GM12864 (cell line): ENCODE data around the gene CENPP.

Source experiments
- DNase-seq: peaks from one replicate; pipeline ENCODE4 v3.0.0-alpha.2; 2011; ENCODE audit warnings: low read depth
- H3K4me3 ChIP-seq: 2 replicates; pipeline ENCODE4 v1.5.1; 2011; ENCODE audit warnings: mild to moderate bottlenecking, low read depth, low read length, control low read depth
- CTCF ChIP-seq: IDR thresholded peaks from 2 replicates; pipeline ENCODE4 v1.5.1; 2011; ENCODE audit warnings: low read depth, mild to moderate bottlenecking, moderate library complexity, low read length, control low read depth, inconsistent platforms; ENCODE audit errors: missing control alignments

CENPP gene

GRCh38 chr9:92349771-92350739 lies 24.3 kb downstream of the CENPP start:
- TF ChIP-seq CTCF: no peak
- DNase-seq: no peak
- H3K4me3 ChIP-seq: no peak overlapping the region

- DNase-seq: no peak
- no peak overlapping the region for H3K4me3 ChIP-seq
- TF ChIP-seq CTCF: no peak
Observed at GRCh38 chr9:92350740-92351133, 25.0 kb downstream of the CENPP start.

GRCh38 chr9:92353051-92353450 lies 27.3 kb downstream of the CENPP start:
- DNase-seq: no peak
- no peak for TF ChIP-seq CTCF
- H3K4me3 ChIP-seq: no peak overlapping the region

- no peak for TF ChIP-seq CTCF
- no peak overlapping the region for H3K4me3 ChIP-seq
- no peak for DNase-seq
Observed at GRCh38 chr9:92359394-92359995, 33.7 kb downstream of the CENPP start.

GRCh38 chr9:92360083-92360482 lies 34.3 kb downstream of the CENPP start:
- no peak for DNase-seq
- H3K4me3 ChIP-seq: no peak overlapping the region
- no peak for TF ChIP-seq CTCF

- DNase-seq: no peak
- no peak overlapping the region for H3K4me3 ChIP-seq
- no peak for TF ChIP-seq CTCF
Observed at GRCh38 chr9:92369075-92369474, 43.3 kb downstream of the CENPP start.

- TF ChIP-seq CTCF: no peak
- H3K4me3 ChIP-seq: no peak overlapping the region
- DNase-seq: no peak
Observed at GRCh38 chr9:92373167-92373566, 47.4 kb downstream of the CENPP start.
